HepG2 (cell line): ENCODE measurements around the gene SLC22A23. TPM values are rescaled to one million over a fixed set of nuclear protein-coding genes. Genes with fewer than 3 reads are reported as not detected.

ENCODE experiments used
- FOXA1 ChIP-seq, 2 experiments: fragments of 450-650 bp in 1 of 2; sonication (generic) in 1 of 2; formaldehyde crosslinking in 1 of 2; IDR thresholded peaks; 2 replicates each; pipeline versions ENCODE4 v1.4.0 to v1.6.1; 2016 to 2020; ENCODE audit warnings: missing genetic modification reagents in 1 of 2
- FOXK1 ChIP-seq: sonication (generic); formaldehyde crosslinking; IDR thresholded peaks from 2 replicates; pipeline ENCODE4 v1.4.0; 2020; ENCODE audit warnings: low read depth, missing genetic modification reagents, borderline replicate concordance
- NCOR1 ChIP-seq: fragments of 200-600 bp; sonication (generic); IDR thresholded peaks from 2 replicates; pipeline ENCODE4 v1.7.0; 2017; ENCODE audit warnings: antibody characterized with exemption, low read length, borderline replicate concordance
- NFIB ChIP-seq: sonication (generic); formaldehyde crosslinking; IDR thresholded peaks from 2 replicates; pipeline ENCODE4 v1.9.0; 2021; ENCODE audit warnings: missing genetic modification reagents, mild to moderate bottlenecking, borderline replicate concordance
- NONO ChIP-seq, 2 experiments: fragments of 450-650 bp in 1 of 2; sonication (generic) in 1 of 2; formaldehyde crosslinking in 1 of 2; IDR thresholded peaks in 1 of 2; conservative IDR thresholded peaks in 1 of 2; 2 replicates each; pipeline versions ENCODE4 v1.6.1 to v1.8.0; 2017 to 2022; ENCODE audit warnings: mild to moderate bottlenecking in 1 of 2, missing genetic modification reagents in 1 of 2, moderate library complexity in 1 of 2
- NR2F6 ChIP-seq, 2 experiments: IDR thresholded peaks; 2 replicates each; pipeline ENCODE4 v1.6.1; 2016; ENCODE audit warnings: antibody characterized with exemption in 1 of 2, mild to moderate bottlenecking in 1 of 2
- PRPF4 ChIP-seq: fragments of 200-400 bp; formaldehyde crosslinking; IDR thresholded peaks from 2 replicates; pipeline ENCODE4 v1.6.1; 2016; ENCODE audit warnings: low read length, low read depth; ENCODE audit not compliant: poor library complexity, severe bottlenecking
- RAD21 ChIP-seq: fragments of 450-650 bp; formaldehyde crosslinking; IDR thresholded peaks from 2 replicates; pipeline ENCODE4 v1.5.0; 2020; ENCODE audit warnings: mild to moderate bottlenecking
- RBFOX2 ChIP-seq: fragments of 200-400 bp; formaldehyde crosslinking; IDR thresholded peaks from 2 replicates; pipeline ENCODE4 v1.6.1; 2017; ENCODE audit warnings: low read depth, mild to moderate bottlenecking, low read length
- SNRNP70 ChIP-seq: fragments of 200-400 bp; formaldehyde crosslinking; IDR thresholded peaks from 2 replicates; pipeline ENCODE4 v1.6.1; 2017; ENCODE audit warnings: mild to moderate bottlenecking, low read depth, low read length, moderate library complexity
- SPEN ChIP-seq: sonication (generic); formaldehyde crosslinking; IDR thresholded peaks from 2 replicates; pipeline ENCODE4 v1.5.1; 2020; ENCODE audit warnings: low read depth, mild to moderate bottlenecking, missing genetic modification reagents
- XRCC5 ChIP-seq: fragments of 200-400 bp; formaldehyde crosslinking; optimal IDR thresholded peaks from 2 replicates; pipeline ENCODE3; 2017; ENCODE audit warnings: mild to moderate bottlenecking, low read length
- ZMAT3 ChIP-seq: sonication (generic); formaldehyde crosslinking; conservative IDR thresholded peaks from 2 replicates; pipeline ENCODE4 v1.7.0; 2021; ENCODE audit warnings: missing genetic modification reagents
- ZNF160 ChIP-seq: sonication (generic); formaldehyde crosslinking; IDR thresholded peaks from 2 replicates; pipeline ENCODE4 v1.8.0; 2022; ENCODE audit warnings: mild to moderate bottlenecking, inconsistent platforms, missing genetic modification reagents
- ZNF180 ChIP-seq: sonication (generic); formaldehyde crosslinking; IDR thresholded peaks from 2 replicates; pipeline ENCODE4 v1.4.0; 2020; ENCODE audit warnings: low read depth, missing genetic modification reagents, borderline replicate concordance
- ZNF619 ChIP-seq: sonication (generic); formaldehyde crosslinking; IDR thresholded peaks from 2 replicates; pipeline ENCODE4 v1.4.0; 2020; ENCODE audit warnings: mild to moderate bottlenecking, missing genetic modification reagents
- ZNF772 ChIP-seq: sonication (generic); formaldehyde crosslinking; IDR thresholded peaks from 2 replicates; pipeline ENCODE4 v1.5.0; 2020; ENCODE audit warnings: mild to moderate bottlenecking, missing genetic modification reagents
- ZSCAN22 ChIP-seq: sonication (generic); formaldehyde crosslinking; IDR thresholded peaks from 2 replicates; pipeline ENCODE4 v1.4.0; 2020; ENCODE audit warnings: mild to moderate bottlenecking, missing genetic modification reagents
- ZSCAN31 ChIP-seq: sonication (generic); formaldehyde crosslinking; IDR thresholded peaks from 2 replicates; pipeline ENCODE4 v1.5.0; 2020; ENCODE audit warnings: low read depth, mild to moderate bottlenecking, missing genetic modification reagents
- polyA plus RNA-seq, 8 experiments: library from polyadenylated mRNA; depleted of rRNA in 3 of 8; stranded (reverse) in 7 of 8; unstranded in 1 of 8; fragments of >200 nt; fragmentation: Illumina TruSeq in 4 of 8; extraction: Trizol in 4 of 8; gene quantifications; 2 replicates each; pipeline versions ENCODE4 v1.2.1 to v1.2.3, GENCODE V29; 2011 to 2016; ENCODE audit warnings: low read depth in 4 of 8, missing spikeins in 1 of 8, mixed read lengths in 1 of 8; ENCODE audit not compliant: insufficient read depth in 1 of 8
- total RNA-seq, 5 experiments: library from RNA; depleted of rRNA; stranded (reverse); fragments of >200 nt; fragmentation: Illumina TruSeq; extraction: Trizol; gene quantifications; 2 replicates each; pipeline ENCODE4 v1.2.3, GENCODE V29; 2016; ENCODE audit warnings: low read depth in 1 of 5
- TF ChIP-seq, protein P1 (sequence below): sonication (generic); formaldehyde crosslinking; IDR thresholded peaks from 2 replicates; pipeline ENCODE4 v1.4.0; 2020; ENCODE audit warnings: missing genetic modification reagents
- TF ChIP-seq, protein P2 (sequence below): sonication (generic); formaldehyde crosslinking; IDR thresholded peaks from 2 replicates; pipeline ENCODE4 v1.4.0; 2020; ENCODE audit warnings: missing genetic modification reagents
- TF ChIP-seq, protein P3 (sequence below): sonication (generic); formaldehyde crosslinking; IDR thresholded peaks from 2 replicates; pipeline ENCODE4 v1.8.1; 2022; ENCODE audit warnings: low read depth, mild to moderate bottlenecking, missing genetic modification reagents
- TF ChIP-seq, protein P4 (sequence below): sonication (generic); formaldehyde crosslinking; IDR thresholded peaks from 2 replicates; pipeline ENCODE4 v1.9.0; 2021; ENCODE audit warnings: missing genetic modification reagents, borderline replicate concordance
- TF ChIP-seq, protein P5 (sequence below): sonication (generic); formaldehyde crosslinking; IDR thresholded peaks from 2 replicates; pipeline ENCODE4 v1.4.0; 2020; ENCODE audit warnings: mild to moderate bottlenecking, low read depth, missing genetic modification reagents

The SLC22A23 gene
- total and polyA plus RNA-seq, 2 of the 13 experiments (the other 11 are each of a cell fraction or from before 2014, with no cell fraction given) = 11.8 to 17.5 TPM

DNA sequence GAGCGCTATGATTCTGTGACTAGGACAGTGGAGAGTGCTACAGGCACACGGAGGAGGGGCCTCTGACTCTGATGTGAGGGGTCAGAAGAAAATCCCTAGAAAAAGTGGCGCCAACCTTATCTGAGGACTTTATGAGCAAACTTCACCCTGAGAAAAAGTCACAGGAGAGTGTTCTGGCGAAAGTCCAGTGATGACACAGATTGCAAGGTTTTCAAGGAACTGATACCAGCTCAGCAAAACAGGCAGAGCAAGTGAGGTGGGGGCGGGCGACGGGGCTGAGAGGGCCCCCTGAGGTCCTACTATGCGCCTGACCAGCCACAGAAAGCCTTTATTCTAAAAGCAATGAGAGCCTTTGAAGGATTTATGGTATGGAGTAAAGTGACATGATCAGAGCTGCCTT, 73.3 kb downstream of the SLC22A23 start (continued):
- TF ChIP-seq, protein P1, sequence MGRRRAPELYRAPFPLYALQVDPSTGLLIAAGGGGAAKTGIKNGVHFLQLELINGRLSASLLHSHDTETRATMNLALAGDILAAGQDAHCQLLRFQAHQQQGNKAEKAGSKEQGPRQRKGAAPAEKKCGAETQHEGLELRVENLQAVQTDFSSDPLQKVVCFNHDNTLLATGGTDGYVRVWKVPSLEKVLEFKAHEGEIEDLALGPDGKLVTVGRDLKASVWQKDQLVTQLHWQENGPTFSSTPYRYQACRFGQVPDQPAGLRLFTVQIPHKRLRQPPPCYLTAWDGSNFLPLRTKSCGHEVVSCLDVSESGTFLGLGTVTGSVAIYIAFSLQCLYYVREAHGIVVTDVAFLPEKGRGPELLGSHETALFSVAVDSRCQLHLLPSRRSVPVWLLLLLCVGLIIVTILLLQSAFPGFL (CRISPR knock-in tag) = no peak
- TF ChIP-seq XRCC5 (no peak), ZMAT3 (CRISPR knock-in tag) (no peak), RBFOX2 (no peak), FOXA1 (IDR thresholded peaks at IDR 0.05) (no peak), FOXA1 (CRISPR knock-in tag; IDR thresholded peaks at IDR 0.05) (peak; percentile 20; the same call in 1 of the 2 replicates), SNRNP70 (no peak), RAD21 (CRISPR knock-in tag) (0 out of 2 replicates have a peak, but pooled peaks have one; percentile 30), SPEN (CRISPR knock-in tag) (peak; percentile 26; the same call in 1 of the 2 replicates), ZSCAN31 (CRISPR knock-in tag) (no peak), NFIB (CRISPR knock-in tag) (no peak), ZNF619 (CRISPR knock-in tag) (no peak), ZNF180 (CRISPR knock-in tag) (no peak), ZSCAN22 (no peak), NR2F6 (IDR thresholded peaks at IDR 0.05) (peak; percentile 30; the same call in 1 of the 2 replicates), NR2F6 (CRISPR knock-in tag; IDR thresholded peaks at IDR 0.05) (no peak), NONO (IDR thresholded peaks at IDR 0.05) (no peak), NONO (CRISPR knock-in tag; conservative IDR thresholded peaks at IDR 0.05) (0 out of 2 replicates have a peak, but pooled peaks have one; percentile 30), NCOR1 (peak; percentile 40; the same call in 1 of the 2 replicates), FOXK1 (CRISPR knock-in tag) (0 out of 2 replicates have a peak, but pooled peaks have one; percentile 25), ZNF772 (CRISPR knock-in tag) (no peak), PRPF4 (no peak), ZNF160 (no peak)
- TF ChIP-seq, protein P2, sequence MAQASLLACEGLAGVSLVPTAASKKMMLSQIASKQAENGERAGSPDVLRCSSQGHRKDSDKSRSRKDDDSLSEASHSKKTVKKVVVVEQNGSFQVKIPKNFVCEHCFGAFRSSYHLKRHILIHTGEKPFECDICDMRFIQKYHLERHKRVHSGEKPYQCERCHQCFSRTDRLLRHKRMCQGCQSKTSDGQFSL (CRISPR knock-in tag) = no peak
- TF ChIP-seq, protein P3, sequence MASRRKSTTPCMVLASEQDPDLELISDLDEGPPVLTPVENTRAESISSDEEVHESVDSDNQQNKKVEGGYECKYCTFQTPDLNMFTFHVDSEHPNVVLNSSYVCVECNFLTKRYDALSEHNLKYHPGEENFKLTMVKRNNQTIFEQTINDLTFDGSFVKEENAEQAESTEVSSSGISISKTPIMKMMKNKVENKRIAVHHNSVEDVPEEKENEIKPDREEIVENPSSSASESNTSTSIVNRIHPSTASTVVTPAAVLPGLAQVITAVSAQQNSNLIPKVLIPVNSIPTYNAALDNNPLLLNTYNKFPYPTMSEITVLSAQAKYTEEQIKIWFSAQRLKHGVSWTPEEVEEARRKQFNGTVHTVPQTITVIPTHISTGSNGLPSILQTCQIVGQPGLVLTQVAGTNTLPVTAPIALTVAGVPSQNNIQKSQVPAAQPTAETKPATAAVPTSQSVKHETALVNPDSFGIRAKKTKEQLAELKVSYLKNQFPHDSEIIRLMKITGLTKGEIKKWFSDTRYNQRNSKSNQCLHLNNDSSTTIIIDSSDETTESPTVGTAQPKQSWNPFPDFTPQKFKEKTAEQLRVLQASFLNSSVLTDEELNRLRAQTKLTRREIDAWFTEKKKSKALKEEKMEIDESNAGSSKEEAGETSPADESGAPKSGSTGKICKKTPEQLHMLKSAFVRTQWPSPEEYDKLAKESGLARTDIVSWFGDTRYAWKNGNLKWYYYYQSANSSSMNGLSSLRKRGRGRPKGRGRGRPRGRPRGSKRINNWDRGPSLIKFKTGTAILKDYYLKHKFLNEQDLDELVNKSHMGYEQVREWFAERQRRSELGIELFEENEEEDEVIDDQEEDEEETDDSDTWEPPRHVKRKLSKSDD (CRISPR knock-in tag) = no peak
- TF ChIP-seq, protein P4, sequence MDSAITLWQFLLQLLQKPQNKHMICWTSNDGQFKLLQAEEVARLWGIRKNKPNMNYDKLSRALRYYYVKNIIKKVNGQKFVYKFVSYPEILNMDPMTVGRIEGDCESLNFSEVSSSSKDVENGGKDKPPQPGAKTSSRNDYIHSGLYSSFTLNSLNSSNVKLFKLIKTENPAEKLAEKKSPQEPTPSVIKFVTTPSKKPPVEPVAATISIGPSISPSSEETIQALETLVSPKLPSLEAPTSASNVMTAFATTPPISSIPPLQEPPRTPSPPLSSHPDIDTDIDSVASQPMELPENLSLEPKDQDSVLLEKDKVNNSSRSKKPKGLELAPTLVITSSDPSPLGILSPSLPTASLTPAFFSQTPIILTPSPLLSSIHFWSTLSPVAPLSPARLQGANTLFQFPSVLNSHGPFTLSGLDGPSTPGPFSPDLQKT (CRISPR knock-in tag) = no peak
- TF ChIP-seq, protein P5, sequence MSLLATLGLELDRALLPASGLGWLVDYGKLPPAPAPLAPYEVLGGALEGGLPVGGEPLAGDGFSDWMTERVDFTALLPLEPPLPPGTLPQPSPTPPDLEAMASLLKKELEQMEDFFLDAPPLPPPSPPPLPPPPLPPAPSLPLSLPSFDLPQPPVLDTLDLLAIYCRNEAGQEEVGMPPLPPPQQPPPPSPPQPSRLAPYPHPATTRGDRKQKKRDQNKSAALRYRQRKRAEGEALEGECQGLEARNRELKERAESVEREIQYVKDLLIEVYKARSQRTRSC = no peak
